OCI-LY7 (cell line): Measurements from ENCODE around the gene VKORC1L1.
"Not testable (repeated sequence)": the region's sequence is repeated elsewhere in the genome, so short reads cannot be mapped to it uniquely, and the experiment has no call there.

Experiments
- EZH2phosphoT487 ChIP-seq: fragments of 200-600 bp; sonication (generic); IDR thresholded peaks from 2 replicates; pipeline ENCODE4 v1.6.1; 2018; ENCODE audit warnings: low read depth, borderline replicate concordance, mild to moderate bottlenecking, mixed run types, antibody characterized with exemption, low read length, moderate library complexity, mixed read lengths
- TF ChIP-seq, protein P1 (sequence below): fragments of 200-600 bp; sonication (generic); conservative IDR thresholded peaks from 2 replicates; pipeline ENCODE4 v1.5.1; 2014; ENCODE audit warnings: mild to moderate bottlenecking, antibody characterized with exemption, low read length, moderate library complexity, mixed read lengths

DNA sequence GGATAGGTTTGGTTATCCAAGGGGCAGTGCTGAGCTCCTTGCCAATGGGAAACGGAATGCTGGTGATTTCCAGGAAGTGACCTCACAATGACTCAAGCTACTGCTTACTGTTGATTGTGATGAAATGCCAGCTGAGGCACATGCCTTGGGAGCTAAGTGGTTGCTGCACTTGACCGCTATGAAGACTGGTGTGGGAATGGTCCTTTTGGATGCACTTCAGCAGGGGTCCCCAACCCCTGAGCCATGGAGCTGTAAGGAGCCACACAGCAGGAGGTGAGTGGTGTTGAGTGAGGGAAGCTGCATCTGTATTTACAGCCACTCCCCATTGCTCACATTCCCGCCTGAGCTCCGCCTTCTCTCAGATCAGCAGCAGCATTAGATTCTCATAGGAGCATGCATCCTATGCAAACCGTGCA lies 35.3 kb upstream of the VKORC1L1 start:
- TF ChIP-seq, protein P1, sequence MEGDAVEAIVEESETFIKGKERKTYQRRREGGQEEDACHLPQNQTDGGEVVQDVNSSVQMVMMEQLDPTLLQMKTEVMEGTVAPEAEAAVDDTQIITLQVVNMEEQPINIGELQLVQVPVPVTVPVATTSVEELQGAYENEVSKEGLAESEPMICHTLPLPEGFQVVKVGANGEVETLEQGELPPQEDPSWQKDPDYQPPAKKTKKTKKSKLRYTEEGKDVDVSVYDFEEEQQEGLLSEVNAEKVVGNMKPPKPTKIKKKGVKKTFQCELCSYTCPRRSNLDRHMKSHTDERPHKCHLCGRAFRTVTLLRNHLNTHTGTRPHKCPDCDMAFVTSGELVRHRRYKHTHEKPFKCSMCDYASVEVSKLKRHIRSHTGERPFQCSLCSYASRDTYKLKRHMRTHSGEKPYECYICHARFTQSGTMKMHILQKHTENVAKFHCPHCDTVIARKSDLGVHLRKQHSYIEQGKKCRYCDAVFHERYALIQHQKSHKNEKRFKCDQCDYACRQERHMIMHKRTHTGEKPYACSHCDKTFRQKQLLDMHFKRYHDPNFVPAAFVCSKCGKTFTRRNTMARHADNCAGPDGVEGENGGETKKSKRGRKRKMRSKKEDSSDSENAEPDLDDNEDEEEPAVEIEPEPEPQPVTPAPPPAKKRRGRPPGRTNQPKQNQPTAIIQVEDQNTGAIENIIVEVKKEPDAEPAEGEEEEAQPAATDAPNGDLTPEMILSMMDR: not testable (repeated sequence)
- TF ChIP-seq EZH2phosphoT487: not testable (repeated sequence)
